BJ (cell line): ENCODE data around the gene UNC45A. TPM values are rescaled to one million over a fixed set of nuclear protein-coding genes. Genes with fewer than 3 reads are reported as not detected.

Experiments used
- CTCF ChIA-PET: fragments of 350-600 bp; formaldehyde crosslinking; extraction: SDS; loops from one replicate; lab custom pipeline; 2021; ENCODE audit warnings: antibody characterized with exemption, inconsistent platforms; lab: Yijun Ruan, JAX
- POLR2A ChIA-PET: fragments of 300-600 bp; sonication (Branson Sonifier 250); formaldehyde crosslinking; extraction: SDS; loops from one replicate; lab custom pipeline; 2021; ENCODE audit warnings: antibody characterized with exemption; lab: Charles Lee
- DNase-seq: peaks from one replicate; pipeline ENCODE4 v3.0.0-alpha.2; 2011; ENCODE audit warnings: low read depth
- H3K27me3 ChIP-seq: 2 replicates; pipeline ENCODE4 v1.6.0; 2011; ENCODE audit warnings: low read length; ENCODE audit not compliant: control insufficient read depth, insufficient read depth
- H3K36me3 ChIP-seq: 2 replicates; pipeline ENCODE4 v1.5.1; 2011; ENCODE audit warnings: low read length; ENCODE audit not compliant: control insufficient read depth, insufficient read depth
- H3K4me3 ChIP-seq: 2 replicates; pipeline ENCODE4 v1.5.1; 2011; ENCODE audit warnings: low read depth, mild to moderate bottlenecking, control low read depth, low read length
- CTCF ChIP-seq: IDR thresholded peaks from 2 replicates; pipeline ENCODE4 v1.5.1; 2011; ENCODE audit warnings: low read depth, mild to moderate bottlenecking, control low read depth, inconsistent platforms, low read length, moderate library complexity; ENCODE audit not compliant: insufficient read depth
- polyA plus RNA-seq: library from polyadenylated mRNA; depleted of rRNA; stranded (reverse); fragments of >200 nt; gene quantifications from 2 replicates; pipeline ENCODE4 v1.2.3, GENCODE V29; 2011

The UNC45A gene
- polyA plus RNA-seq, 1 experiment: 93.8 TPM

GRCh38 chr15:90932660-90932991 is 2.5 kb upstream of the UNC45A start:
- POLR2A ChIA-PET: interaction anchor here (0.6 kb wide), 1 partner anchor 100 kb away, joined by 3 read pairs; no protein-coding TSS in a partner anchor
- peaks cover 2% of the 10 kb centered on the region; the same call in 1 of the 2 replicates for H3K36me3 ChIP-seq
- no peak for DNase-seq
- H3K4me3 ChIP-seq: peak overlapping the region; percentile 65
- CTCF ChIA-PET: interaction anchor here (0.6 to 7.1 kb wide), 32 partner anchors 9 to 1363 kb away, joined by 3 to 94 read pairs (median 4); partner anchors contain the start of genes FES, MAN2A2 and RCCD1
- H3K27me3 ChIP-seq: no peaks in the 10 kb centered on the region
- no peak for TF ChIP-seq CTCF

GRCh38 chr15:90933301-90933700 is 1.8 kb upstream of the UNC45A start:
- POLR2A ChIA-PET: no interaction called here
- DNase-seq: no peak

GRCh38 chr15:90934256-90934948 is 683 bp upstream of the UNC45A start:
- TF ChIP-seq CTCF: peak; percentile 98
- POLR2A ChIA-PET: no interaction called here
- no peaks in the 10 kb centered on the region for H3K27me3 ChIP-seq
- DNase-seq: no peak
- CTCF ChIA-PET: interaction anchor here (0.5 to 7.1 kb wide), 26 partner anchors 9 to 604 kb away, joined by 3 to 94 read pairs (median 6); partner anchors contain the start of genes FES, MAN2A2 and RCCD1
- peak overlapping the region; percentile 81 for H3K4me3 ChIP-seq
- H3K36me3 ChIP-seq: peaks cover 6% of the 10 kb centered on the region

More at GRCh38 chr15:90933301-90933700, 1.8 kb upstream of the UNC45A start:
- CTCF ChIA-PET: interaction anchor here (0.7 to 7.1 kb wide), 25 partner anchors 8 to 640 kb away, joined by 3 to 94 read pairs (median 6); partner anchors contain the start of genes FES, MAN2A2 and RCCD1
- no peak for TF ChIP-seq CTCF
- peaks cover 2% of the 10 kb centered on the region for H3K36me3 ChIP-seq
- H3K4me3 ChIP-seq: no peak overlapping the region
- H3K27me3 ChIP-seq: no peaks in the 10 kb centered on the region

- ChIA-PET POLR2A (no interaction called here), CTCF (interaction anchor here (0.8 to 7.1 kb wide), 4 partner anchors 9 to 113 kb away, joined by 3 to 87 read pairs (median 30); no protein-coding TSS in a partner anchor)
- DNase-seq: no peak
- Histone ChIP-seq H3K36me3 (peaks cover 22% of the 10 kb centered on the region), H3K4me3 (no peak overlapping the region), H3K27me3 (no peaks in the 10 kb centered on the region)
- TF ChIP-seq CTCF: no peak
Measured at GRCh38 chr15:90936823-90937222, 1.7 kb downstream of the UNC45A start.

GRCh38 chr15:90938261-90938660 is 3.2 kb downstream of the UNC45A start:
- POLR2A ChIA-PET: no interaction called here
- Histone ChIP-seq H3K36me3 (peaks cover 31% of the 10 kb centered on the region), H3K27me3 (no peaks in the 10 kb centered on the region), H3K4me3 (no peak overlapping the region)
- TF ChIP-seq CTCF: no peak
- DNase-seq: no peak
- CTCF ChIA-PET: no interaction called here
